HepG2 (cell line): ENCODE data around the gene ZNF468. TPM values are rescaled to one million over a fixed set of nuclear protein-coding genes. Genes with fewer than 3 reads are reported as not detected.
A peak's percentile ranks its signal among the peaks of the same experiment; 100 is the strongest.
"Not testable (repeated sequence)": the region's sequence is repeated elsewhere in the genome, so short reads cannot be mapped to it uniquely, and the experiment has no call there.

ENCODE experiments used
- ATAC-seq: fragments of 200-7000 bp; cut with Tn5 transposase; 3 replicates; pipeline ENCODE4 v1.9.1; 2020; ENCODE audit warnings: mild to moderate bottlenecking, moderate library complexity
- BruUV-seq: library from RNA; stranded (reverse); fragments of 400-500 nt; replicated peaks from 2 replicates; lab custom pipeline; 2021; lab: Mats Ljungman, UMichigan
- CTCF ChIA-PET: fragments of 300-600 bp; formaldehyde crosslinking; extraction: SDS; loops from one replicate; lab custom pipeline; 2021; ENCODE audit warnings: low total read pairs, inconsistent platforms, low intra/inter-chr PET ratio; lab: Yijun Ruan, JAX
- POLR2A ChIA-PET: fragments of 350-600 bp; sonication (Branson Sonifier 250); formaldehyde crosslinking; loops from one replicate; lab custom pipeline; 2020; ENCODE audit warnings: antibody characterized with exemption, inconsistent platforms; lab: Yijun Ruan, JAX
- DNase-seq: peaks from one replicate; pipeline ENCODE4 v3.0.0-alpha.2; 2015; ENCODE audit warnings: low spot score
- FAIRE-seq: peaks from 3 replicates; lab custom pipeline; 2011; peaks lifted over from hg19 to GRCh38; lab: Jason Lieb, UNC
- H2AFZ ChIP-seq: one replicate; pipeline ENCODE4 v1.6.1; 2011; ENCODE audit warnings: low read length, inconsistent platforms
- H3K27ac ChIP-seq: fragments of 300-600 bp; 3 replicates; pipeline ENCODE4 v1.8.0; 2011; ENCODE audit warnings: mixed run types, mild to moderate bottlenecking, mixed read lengths, low read length, inconsistent platforms; ENCODE audit not compliant: insufficient read depth; ENCODE audit errors: extremely low read length
- H3K27me3 ChIP-seq, 2 experiments: fragments of 200-600 bp in 1 of 2; 2 replicates in 1 of 2; 3 replicates in 1 of 2; pipeline versions ENCODE4 v1.6.0 to v1.8.0; 2011; ENCODE audit warnings: low read length in 2 of 2, mild to moderate bottlenecking in 2 of 2, moderate library complexity in 2 of 2, inconsistent platforms in 1 of 2; ENCODE audit not compliant: insufficient read depth in 2 of 2, control insufficient read depth in 1 of 2
- H3K36me3 ChIP-seq, 2 experiments: fragments of 200-600 bp in 1 of 2; replicated peaks in 1 of 2; 2 replicates in 1 of 2; 3 replicates in 1 of 2; pipeline versions ENCODE4 v1.5.1 to v1.8.0; 2011; ENCODE audit warnings: low read length in 2 of 2, inconsistent platforms in 1 of 2; ENCODE audit not compliant: insufficient read depth in 2 of 2, control insufficient read depth in 1 of 2
- H3K4me1 ChIP-seq: 2 replicates; pipeline ENCODE4 v1.5.1; 2012; ENCODE audit warnings: low read length, inconsistent platforms; ENCODE audit not compliant: insufficient read depth
- H3K4me2 ChIP-seq: 2 replicates; pipeline ENCODE4 v1.6.0; 2011; ENCODE audit warnings: low read depth, low read length, inconsistent platforms
- H3K4me3 ChIP-seq, 3 experiments: fragments of 200-600 bp in 1 of 3; sonication (generic), shearing (Covaris generic) in 1 of 3; replicated peaks in 1 of 3; 2 replicates each; pipeline ENCODE4 v1.5.1; 2011 to 2016; ENCODE audit warnings: low read length in 3 of 3, inconsistent platforms in 2 of 3, low read depth in 2 of 3, mild to moderate bottlenecking in 2 of 3, control low read depth in 1 of 3, mixed read lengths in 1 of 3; ENCODE audit not compliant: insufficient read depth in 1 of 3
- H3K79me2 ChIP-seq: one replicate; pipeline ENCODE4 v1.6.1; 2011; ENCODE audit warnings: low read length, inconsistent platforms; ENCODE audit not compliant: insufficient read depth
- H3K9ac ChIP-seq: 2 replicates; pipeline ENCODE4 v1.6.0; 2011; ENCODE audit warnings: mild to moderate bottlenecking, low read depth, low read length, inconsistent platforms; ENCODE audit not compliant: insufficient read depth
- H3K9me3 ChIP-seq: 2 replicates; pipeline ENCODE4 v1.5.1; 2012; ENCODE audit warnings: mild to moderate bottlenecking, low read length
- H4K20me1 ChIP-seq: 2 replicates; pipeline ENCODE4 v1.6.0; 2011; ENCODE audit warnings: inconsistent platforms, mild to moderate bottlenecking, low read length, moderate library complexity; ENCODE audit not compliant: insufficient read depth
- EEA1 ChIP-seq: sonication (generic); formaldehyde crosslinking; IDR thresholded peaks from 2 replicates; pipeline ENCODE4 v1.5.1; 2020; ENCODE audit warnings: mild to moderate bottlenecking, missing genetic modification reagents, borderline replicate concordance
- WGBS: methylation state at CpG from one replicate; pipeline ENCODE4 v1.1.6; 2017; ENCODE audit warnings: low lambda C conversion rate; 5-methylcytosine and 5-hydroxymethylcytosine counted together
- in situ Hi-C: cut with HindIII; loops from 2 replicates; pipeline ENCODE4 v1.10.0; 2017; ENCODE audit warnings: low pct_unique_long_range_greater_than_20kb; ENCODE audit not compliant: extremely low pct_ligation_motif_present
- intact Hi-C: fragments of 100-400 bp; cut with micrococcal nuclease; formaldehyde crosslinking; loops from one replicate; pipeline ENCODE4 v1.10.0; 2022; ENCODE audit not compliant: unreplicated experiment
- polyA plus RNA-seq, 8 experiments: library from polyadenylated mRNA; depleted of rRNA in 3 of 8; stranded (reverse) in 7 of 8; unstranded in 1 of 8; fragments of >200 nt; fragmentation: Illumina TruSeq in 4 of 8; extraction: Trizol in 4 of 8; gene quantifications; 2 replicates each; pipeline versions ENCODE4 v1.2.1 to v1.2.3, GENCODE V29; 2011 to 2016; ENCODE audit warnings: low read depth in 4 of 8, missing spikeins in 1 of 8, mixed read lengths in 1 of 8; ENCODE audit not compliant: insufficient read depth in 1 of 8
- total RNA-seq, 5 experiments: library from RNA; depleted of rRNA; stranded (reverse); fragments of >200 nt; fragmentation: Illumina TruSeq; extraction: Trizol; gene quantifications; 2 replicates each; pipeline ENCODE4 v1.2.3, GENCODE V29; 2016; ENCODE audit warnings: low read depth in 1 of 5

ZNF468 gene
- total and polyA plus RNA-seq, 2 of the 13 experiments (the other 11 are each of a cell fraction or from before 2014, with no cell fraction given): 8.0 to 19.7 TPM

GRCh38 chr19:52856540-52857377 is 660 bp downstream of the ZNF468 start:
- H4K20me1 ChIP-seq, H3K27me3 ChIP-seq, H3K79me2 ChIP-seq, H3K9me3 ChIP-seq, FAIRE-seq, in situ Hi-C loops, POLR2A ChIA-PET, CTCF ChIA-PET, H2AFZ ChIP-seq, DNase-seq, intact Hi-C loops, H3K4me1 ChIP-seq: not testable (repeated sequence)
- BruUV-seq: TSS peak; percentile 78
- peak; percentile 78 for ATAC-seq
- Histone ChIP-seq H3K9ac (peak overlapping the region; percentile 75), H3K4me2 (peak overlapping the region; percentile 57), H3K4me3 (peak overlapping the region; percentile 75 to 83 (median 80); a peak in 5 of 6 replicates), H3K36me3 (peaks cover 3 to 12% of the 10 kb centered on the region in 2 experiments; a peak in 4 of 5 replicates), H3K27ac (peak overlapping the region; percentile 57)
- 0 out of 2 replicates have a peak, but pooled peaks have one; percentile 20 for TF ChIP-seq EEA1 (CRISPR knock-in tag)
- WGBS: 7% methylated on average over 25 of the region's 31 CpGs

GRCh38 chr19:52847352-52847751 is 10.1 kb downstream of the ZNF468 start:
- 95% methylated on average over 5 of the region's 5 CpGs for WGBS

More at GRCh38 chr19:52847352-52847751, 10.1 kb downstream of the ZNF468 start:
- H2AFZ ChIP-seq, intact Hi-C loops, DNase-seq, H3K4me3 ChIP-seq, H4K20me1 ChIP-seq, FAIRE-seq, H3K9ac ChIP-seq, POLR2A ChIA-PET, H3K79me2 ChIP-seq, H3K4me2 ChIP-seq, BruUV-seq, H3K4me1 ChIP-seq, H3K27me3 ChIP-seq, CTCF ChIA-PET, H3K27ac ChIP-seq, ATAC-seq, in situ Hi-C loops: not testable (repeated sequence)
- peaks cover 28% of the 10 kb centered on the region for H3K9me3 ChIP-seq
- peaks cover 23 to 71% of the 10 kb centered on the region in 2 experiments; a peak in 4 of 5 replicates for H3K36me3 ChIP-seq
